Retina (tissue), 1 donor: ENCODE measurements around the gene SYCP2.
"Not testable (repeated sequence)": the region's sequence is repeated elsewhere in the genome, so short reads cannot be mapped to it uniquely, and the experiment has no call there.

ENCODE experiments used
- DNase-seq: peaks from one replicate; pipeline ENCODE4 v3.0.0-alpha.2; 2016

SYCP2 gene

GRCh38 chr20:59891581-59891980 is 41.9 kb downstream of the SYCP2 start:
- no peak for DNase-seq

- DNase-seq: not testable (repeated sequence)
These were observed 43.4 kb downstream of the SYCP2 start for GRCh38 chr20:59890035-59890434.

GRCh38 chr20:59888050-59888449 is 45.4 kb downstream of the SYCP2 start:
- no peak for DNase-seq

GRCh38 chr20:59884494-59884893 is 48.9 kb downstream of the SYCP2 start:
- DNase-seq: no peak

GRCh38 chr20:59880198-59880597 is 53.2 kb downstream of the SYCP2 start:
- no peak for DNase-seq

GRCh38 chr20:59873409-59873808 is 60.0 kb downstream of the SYCP2 start:
- DNase-seq: no peak

GRCh38 chr20:59871096-59871495 is 62.3 kb downstream of the SYCP2 start:
- no peak for DNase-seq

- no peak for DNase-seq
These were observed 67.1 kb downstream of the SYCP2 start for GRCh38 chr20:59866338-59866737.

- no peak for DNase-seq
These were observed 68.7 kb downstream of the SYCP2 start for GRCh38 chr20:59864726-59865125.

GRCh38 chr20:59863058-59863457 is 70.4 kb downstream of the SYCP2 start:
- DNase-seq: no peak

GRCh38 chr20:59861401-59861800 is 72.0 kb downstream of the SYCP2 start:
- no peak for DNase-seq

- no peak for DNase-seq
These were observed 75.0 kb downstream of the SYCP2 start for GRCh38 chr20:59858425-59858824.

- no peak for DNase-seq
These were observed 75.5 kb downstream of the SYCP2 start for GRCh38 chr20:59857966-59858365.

- not testable (repeated sequence) for DNase-seq
These were observed 76.5 kb downstream of the SYCP2 start for GRCh38 chr20:59856941-59857340.

GRCh38 chr20:59856526-59856925 is 76.9 kb downstream of the SYCP2 start:
- DNase-seq: not testable (repeated sequence)

GRCh38 chr20:59850018-59850641 is 83.3 kb downstream of the SYCP2 start:
- peak; percentile 38 for DNase-seq

GRCh38 chr20:59848182-59848581 is 85.3 kb downstream of the SYCP2 start:
- no peak for DNase-seq

GRCh38 chr20:59845472-59845871 is 88.0 kb downstream of the SYCP2 start:
- no peak for DNase-seq

- no peak for DNase-seq
These were observed 94.0 kb downstream of the SYCP2 start for GRCh38 chr20:59839400-59839799.

- DNase-seq: no peak
These were observed 95.6 kb downstream of the SYCP2 start for GRCh38 chr20:59837623-59838394.

- peak; percentile 48 for DNase-seq
These were observed 96.7 kb downstream of the SYCP2 start for GRCh38 chr20:59836767-59837166.

GRCh38 chr20:59835448-59836395 is 97.7 kb downstream of the SYCP2 start:
- DNase-seq: peak; percentile 76

- no peak for DNase-seq
These were observed 98.4 kb downstream of the SYCP2 start for GRCh38 chr20:59835057-59835447.
